ENCODE results near the gene NCKAP5.

Gene NCKAP5

DNA sequence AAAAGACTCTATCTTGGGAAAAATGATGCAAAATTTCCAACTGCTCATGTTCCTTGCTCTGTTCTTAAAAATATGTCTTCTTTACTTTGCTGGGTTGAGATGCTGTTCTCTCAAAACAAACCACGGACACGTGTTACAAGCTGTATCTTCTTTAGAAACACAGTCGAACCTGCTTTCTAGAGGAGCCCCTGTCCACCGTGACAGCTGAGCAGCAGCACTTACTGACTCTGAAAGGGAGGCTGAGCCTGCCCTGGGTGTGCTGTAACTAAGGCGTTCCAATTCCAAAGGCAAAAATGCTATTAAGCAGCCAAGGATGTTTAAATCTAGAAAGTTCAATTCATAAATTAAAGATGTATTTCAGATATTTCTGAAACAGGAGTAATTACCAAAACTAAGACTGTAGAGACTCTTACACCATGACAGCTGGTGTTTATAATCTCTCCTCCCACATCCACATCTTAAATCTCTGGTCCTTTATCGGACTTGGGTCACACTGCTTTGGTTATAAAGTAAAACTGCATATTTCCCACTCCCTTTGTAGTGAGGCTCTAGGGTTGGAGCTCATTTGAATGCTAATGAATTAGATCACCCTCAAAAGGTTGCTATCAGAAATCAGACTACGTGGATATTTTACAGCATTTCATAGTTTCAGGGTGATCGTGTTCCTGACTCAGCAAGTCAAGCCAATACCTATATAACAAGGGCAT is 617.1 kb downstream of the NCKAP5 start:
- no peak for DNase-seq (ENCODE audit: low read depth, low spot score)
- CTCF ChIA-PET, result interaction anchor here (1.0 kb wide), 1 partner anchor 14 kb away, joined by 3 read pairs; no protein-coding TSS in a partner anchor
- POLR2A ChIA-PET, result no interaction called here
- no peak overlapping the region for H3K4me3 ChIP-seq (ENCODE audit: low read depth, low read length)
- TF ChIP-seq, protein P1, sequence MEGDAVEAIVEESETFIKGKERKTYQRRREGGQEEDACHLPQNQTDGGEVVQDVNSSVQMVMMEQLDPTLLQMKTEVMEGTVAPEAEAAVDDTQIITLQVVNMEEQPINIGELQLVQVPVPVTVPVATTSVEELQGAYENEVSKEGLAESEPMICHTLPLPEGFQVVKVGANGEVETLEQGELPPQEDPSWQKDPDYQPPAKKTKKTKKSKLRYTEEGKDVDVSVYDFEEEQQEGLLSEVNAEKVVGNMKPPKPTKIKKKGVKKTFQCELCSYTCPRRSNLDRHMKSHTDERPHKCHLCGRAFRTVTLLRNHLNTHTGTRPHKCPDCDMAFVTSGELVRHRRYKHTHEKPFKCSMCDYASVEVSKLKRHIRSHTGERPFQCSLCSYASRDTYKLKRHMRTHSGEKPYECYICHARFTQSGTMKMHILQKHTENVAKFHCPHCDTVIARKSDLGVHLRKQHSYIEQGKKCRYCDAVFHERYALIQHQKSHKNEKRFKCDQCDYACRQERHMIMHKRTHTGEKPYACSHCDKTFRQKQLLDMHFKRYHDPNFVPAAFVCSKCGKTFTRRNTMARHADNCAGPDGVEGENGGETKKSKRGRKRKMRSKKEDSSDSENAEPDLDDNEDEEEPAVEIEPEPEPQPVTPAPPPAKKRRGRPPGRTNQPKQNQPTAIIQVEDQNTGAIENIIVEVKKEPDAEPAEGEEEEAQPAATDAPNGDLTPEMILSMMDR (IDR thresholded peaks at IDR 0.05; ENCODE audit: insufficient read depth, low read length, missing control alignments), result no peak

DNA sequence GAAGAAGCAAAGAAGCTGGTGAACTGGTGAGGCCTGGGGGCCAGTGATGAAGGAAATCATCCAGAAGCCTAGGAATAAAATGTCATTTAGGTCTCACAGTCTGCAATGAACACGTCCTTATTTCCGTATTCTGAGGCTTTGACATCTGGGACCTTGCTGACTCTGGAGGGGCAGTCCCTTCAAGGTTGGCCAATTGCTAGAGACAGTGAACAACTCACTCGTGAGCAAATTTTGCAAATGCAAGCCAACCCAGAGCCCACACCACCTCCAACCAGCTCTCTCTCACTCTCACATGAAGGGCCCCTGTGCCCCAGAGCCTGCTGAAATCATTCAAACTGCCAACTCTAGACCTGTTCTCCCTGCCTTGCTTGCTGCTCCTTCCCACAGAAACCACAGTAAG is 619.2 kb downstream of the NCKAP5 start:
- H3K4me3 ChIP-seq (ENCODE audit: low read depth, low read length), result no peak overlapping the region
- POLR2A ChIA-PET, result no interaction called here
- no peak for DNase-seq (ENCODE audit: low read depth, low spot score)
- TF ChIP-seq, protein P1 (IDR thresholded peaks at IDR 0.05; ENCODE audit: insufficient read depth, low read length, missing control alignments), result no peak
- CTCF ChIA-PET, result no interaction called here

DNA sequence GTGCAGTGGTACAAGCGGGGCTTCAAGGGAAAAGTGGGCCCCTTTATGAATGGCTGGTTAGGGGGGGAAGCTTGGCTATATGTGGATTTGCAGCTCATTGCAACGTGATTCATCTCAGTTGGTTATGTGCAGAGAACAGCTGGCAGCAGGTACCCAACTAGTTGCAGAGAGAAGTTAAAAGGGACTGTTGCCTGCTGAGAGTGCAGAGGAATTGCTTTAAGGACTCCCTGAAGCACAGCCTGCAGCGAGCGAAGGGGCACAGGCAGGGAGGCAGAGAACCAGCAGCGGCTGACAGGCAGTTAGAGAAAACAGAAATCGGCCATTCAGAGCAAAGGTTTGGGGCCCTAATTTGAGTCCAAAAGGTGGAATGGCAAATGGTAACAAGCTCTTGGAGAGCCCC is 620.1 kb downstream of the NCKAP5 start:
- TF ChIP-seq, protein P1 (IDR thresholded peaks at IDR 0.05; ENCODE audit: insufficient read depth, low read length, missing control alignments), result no peak
- H3K4me3 ChIP-seq (ENCODE audit: low read depth, low read length), result no peak overlapping the region
- POLR2A ChIA-PET, result no interaction called here
- DNase-seq (ENCODE audit: low read depth, low spot score), result no peak
- CTCF ChIA-PET, result no interaction called here

DNA sequence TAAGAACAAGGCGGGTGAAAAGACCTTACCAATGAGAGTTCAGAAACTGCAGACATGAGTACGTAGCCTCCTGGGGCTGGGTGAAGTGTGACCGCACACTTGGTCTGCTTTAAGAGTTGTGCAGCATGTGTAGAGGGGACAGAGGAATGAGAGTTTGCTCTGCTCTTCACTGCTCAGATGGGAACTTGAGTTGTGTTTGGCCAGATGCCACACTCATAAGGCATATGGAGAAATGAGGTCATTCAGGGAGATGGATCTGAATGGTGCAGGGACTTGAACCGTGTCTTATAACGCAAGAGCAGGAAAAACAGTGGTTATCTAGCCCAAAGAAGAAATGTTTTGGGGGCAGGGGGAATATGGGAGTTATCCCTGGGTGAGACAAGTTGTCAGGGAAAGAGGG is 624.4 kb downstream of the NCKAP5 start:
- TF ChIP-seq, protein P1 (IDR thresholded peaks at IDR 0.05; ENCODE audit: insufficient read depth, low read length, missing control alignments), result no peak
- POLR2A ChIA-PET, result no interaction called here

DNA sequence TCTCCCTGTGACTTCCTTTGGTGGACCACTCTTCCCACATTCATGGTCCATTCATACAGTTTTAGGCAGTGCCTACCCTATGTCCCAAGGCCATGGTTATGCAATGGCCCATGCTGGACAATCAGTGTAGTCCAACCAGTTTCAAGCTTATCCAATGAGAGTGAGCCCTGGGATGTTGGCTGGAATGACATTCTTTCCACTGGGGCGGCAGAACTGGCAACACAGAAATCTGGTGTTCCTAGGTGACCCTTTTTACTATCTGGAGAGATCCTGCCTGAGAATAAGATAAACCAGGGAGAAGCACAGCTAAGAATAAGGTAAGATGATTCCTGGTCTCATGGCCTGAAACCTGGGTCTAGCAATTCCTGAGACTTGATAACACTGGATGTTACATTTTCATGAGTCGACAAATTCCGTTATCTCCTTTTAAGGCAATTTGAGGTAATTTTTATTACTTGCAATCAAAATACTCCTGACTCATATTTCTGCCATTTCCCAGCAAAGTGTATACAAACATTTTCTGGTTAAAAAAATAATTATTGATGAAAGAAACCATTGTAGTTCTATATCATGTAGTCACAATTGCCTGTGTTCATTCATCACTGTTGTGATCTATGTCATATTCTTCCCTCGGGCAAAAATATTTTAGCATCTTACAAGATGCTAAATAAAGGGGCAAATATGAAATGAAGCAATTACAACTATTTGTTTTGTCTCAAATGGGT is 626.8 kb downstream of the NCKAP5 start:
- no peak overlapping the region for H3K4me3 ChIP-seq (ENCODE audit: low read depth, low read length)
- TF ChIP-seq, protein P1 (IDR thresholded peaks at IDR 0.05; ENCODE audit: insufficient read depth, low read length, missing control alignments), result no peak
- DNase-seq (ENCODE audit: low read depth, low spot score), result no peak
- ChIA-PET POLR2A (no interaction called here), CTCF (no interaction called here)

More for the DNA sequence above, 624.4 kb downstream of the NCKAP5 start:
- CTCF ChIA-PET, result no interaction called here
- H3K4me3 ChIP-seq (ENCODE audit: low read depth, low read length), result no peak overlapping the region
- DNase-seq (ENCODE audit: low read depth, low spot score), result no peak

GRCh38 chr2:132937629-132938028 is 630.6 kb downstream of the NCKAP5 start:
- TF ChIP-seq, protein P1 (IDR thresholded peaks at IDR 0.05; ENCODE audit: insufficient read depth, low read length, missing control alignments), result no peak
- CTCF ChIA-PET, result interaction anchor here (1.7 kb wide), 1 partner anchor 9 kb away, joined by 3 read pairs; no protein-coding TSS in a partner anchor
- POLR2A ChIA-PET, result no interaction called here
- no peak for DNase-seq (ENCODE audit: low read depth, low spot score)
- H3K4me3 ChIP-seq (ENCODE audit: low read depth, low read length), result no peak overlapping the region

Measured in AG04449 (cell line).